Testis (tissue), 2 donors: Measurements from ENCODE around the gene LRTM2.

Experiments
- CTCF ChIP-seq, 3 experiments: fragments of 450-650 bp in 2 of 3; fragments of 200-600 bp in 1 of 3; sonication (generic) in 1 of 3; IDR thresholded peaks; one replicate each; pipeline ENCODE4 v1.5.1; 2016 to 2019; ENCODE audit warnings: antibody characterized with exemption in 3 of 3, mild to moderate bottlenecking in 2 of 3, moderate library complexity in 1 of 3
- POLR2A ChIP-seq: fragments of 450-650 bp; IDR thresholded peaks from one replicate; pipeline ENCODE4 v1.6.1; 2017; ENCODE audit warnings: antibody characterized with exemption, mild to moderate bottlenecking, moderate library complexity

DNA sequence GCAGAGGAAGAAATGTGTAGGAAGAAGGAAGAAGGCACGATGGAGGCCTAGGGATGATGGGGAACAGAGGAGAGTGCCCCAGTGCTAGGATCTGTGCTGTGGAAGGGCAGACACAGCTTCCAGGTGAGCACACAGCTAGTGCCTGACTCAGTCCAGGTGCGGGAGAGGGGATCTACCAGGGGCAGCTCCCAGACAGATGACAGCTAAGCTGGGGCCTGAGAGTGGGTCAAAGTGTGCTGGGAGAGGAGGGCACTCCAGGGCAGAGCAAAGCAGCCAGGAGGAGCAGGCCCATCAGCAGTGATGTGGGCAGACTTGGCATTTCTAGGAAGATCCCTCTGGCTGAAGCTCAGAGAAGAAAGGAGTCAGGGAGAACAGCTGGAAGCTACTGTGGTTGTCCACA is 36.7 kb downstream of the LRTM2 start:
- no peak for TF ChIP-seq CTCF (IDR thresholded peaks at IDR 0.05)
- TF ChIP-seq POLR2A, result no peak
